ENCODE data around the gene LYSMD2.

- no peak for TF ChIP-seq POLR2A (IDR thresholded peaks at IDR 0.05)
- peak; percentile 68 to 86 (median 78) for TF ChIP-seq CTCF (IDR thresholded peaks at IDR 0.05)
Observed at GRCh38 chr15:51775967-51776816, 38.7 kb upstream of the LYSMD2 start.
